ENCODE data around the gene ZP1.

ZP1 gene

GRCh38 chr11:60844045-60844869 is 23.1 kb upstream of the ZP1 start:
- DNase-seq = no peak

- DNase-seq = no peak
Observed at GRCh38 chr11:60844870-60845221, 22.5 kb upstream of the ZP1 start.

GRCh38 chr11:60845338-60845737 is 22.0 kb upstream of the ZP1 start:
- DNase-seq = no peak

- DNase-seq = no peak
Observed at GRCh38 chr11:60847281-60847680, 20.1 kb upstream of the ZP1 start.

GRCh38 chr11:60847896-60848295 is 19.4 kb upstream of the ZP1 start:
- no peak for DNase-seq

- DNase-seq = no peak
Observed at GRCh38 chr11:60848714-60849151, 18.6 kb upstream of the ZP1 start.

GRCh38 chr11:60849641-60850520 is 17.5 kb upstream of the ZP1 start:
- DNase-seq = no peak

GRCh38 chr11:60851327-60852104 is 15.8 kb upstream of the ZP1 start:
- no peak for DNase-seq

GRCh38 chr11:60852117-60852981 is 15.0 kb upstream of the ZP1 start:
- DNase-seq = no peak

GRCh38 chr11:60852982-60853950 is 14.1 kb upstream of the ZP1 start:
- no peak for DNase-seq

GRCh38 chr11:60854140-60854846 is 13.0 kb upstream of the ZP1 start:
- DNase-seq = no peak

GRCh38 chr11:60854847-60855725 is 12.3 kb upstream of the ZP1 start:
- DNase-seq = no peak

- no peak for DNase-seq
Observed at GRCh38 chr11:60855726-60856633, 11.4 kb upstream of the ZP1 start, which contains the start of gene PTGDR2. PTGDR2 (minus strand) TSS chr11:60855950; CDS start chr11:60853722, 2,228 bp downstream.

- no peak for DNase-seq
Observed at GRCh38 chr11:60857378-60858232, 9.7 kb upstream of the ZP1 start.

- DNase-seq = no peak
Observed at GRCh38 chr11:60858236-60858635, 9.1 kb upstream of the ZP1 start.

GRCh38 chr11:60858731-60859464 is 8.4 kb upstream of the ZP1 start:
- no peak for DNase-seq

All from activated naive CD4-positive, alpha-beta T cell treated with Interleukin-2 at 50 U/mL for 16 hours (primary cell).